NCI-H2029 treated with DMSO at 0.1 percent for 48 hours (cell line): Measurements from ENCODE around the gene PRADC1.
A peak's percentile ranks its signal among the peaks of the same experiment; 100 is the strongest.
"Not testable (repeated sequence)": the region's sequence is repeated elsewhere in the genome, so short reads cannot be mapped to it uniquely, and the experiment has no call there.

ENCODE experiments used
- DNase-seq: peaks from one replicate; lab custom pipeline; 2025; lab: John Stamatoyannopoulos, UW

PRADC1 gene

DNA sequence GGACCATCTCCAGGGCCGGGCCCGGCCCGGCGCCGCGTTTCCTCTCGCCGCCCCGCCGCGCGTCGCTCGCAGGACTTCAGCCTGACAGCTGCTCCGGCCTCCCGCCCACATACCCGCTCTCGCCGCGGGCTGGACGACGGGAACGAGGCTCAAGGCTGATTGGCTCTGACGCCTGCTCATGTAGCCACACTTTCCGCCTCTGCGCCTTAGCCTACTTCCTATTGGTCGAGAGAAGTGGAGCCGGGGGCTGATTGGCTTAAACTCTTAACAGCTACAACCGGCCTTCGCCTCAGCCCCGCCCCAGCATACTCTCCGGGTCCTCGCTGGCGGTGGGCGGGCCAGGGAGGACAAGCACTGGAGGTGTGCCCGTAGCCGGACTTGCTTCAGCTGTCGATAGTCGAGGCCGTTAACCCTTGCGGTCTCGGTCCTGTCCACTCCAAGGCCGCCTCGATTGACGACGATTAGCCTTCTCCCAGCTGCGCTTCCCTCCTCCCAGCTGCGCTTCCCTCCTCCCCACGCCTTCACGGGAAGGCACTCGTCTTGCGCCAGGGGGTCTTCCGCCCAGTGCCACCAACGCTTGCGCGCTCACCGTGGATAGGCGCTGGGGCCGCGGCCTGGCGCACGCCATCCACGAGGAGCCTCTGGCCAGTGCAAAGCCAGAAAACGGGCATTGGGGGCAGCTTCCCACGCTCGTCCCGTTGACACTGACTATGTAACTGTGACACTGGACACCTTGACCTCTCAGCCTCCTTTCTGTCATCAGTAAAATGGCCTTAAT, at the start of gene PRADC1:
TSS of gene PRADC1 (minus strand) at position 86 of the 778 bp plus-strand sequence. CDS start at position 7, 79 bp downstream.
- peak; percentile 92 for DNase-seq

DNA sequence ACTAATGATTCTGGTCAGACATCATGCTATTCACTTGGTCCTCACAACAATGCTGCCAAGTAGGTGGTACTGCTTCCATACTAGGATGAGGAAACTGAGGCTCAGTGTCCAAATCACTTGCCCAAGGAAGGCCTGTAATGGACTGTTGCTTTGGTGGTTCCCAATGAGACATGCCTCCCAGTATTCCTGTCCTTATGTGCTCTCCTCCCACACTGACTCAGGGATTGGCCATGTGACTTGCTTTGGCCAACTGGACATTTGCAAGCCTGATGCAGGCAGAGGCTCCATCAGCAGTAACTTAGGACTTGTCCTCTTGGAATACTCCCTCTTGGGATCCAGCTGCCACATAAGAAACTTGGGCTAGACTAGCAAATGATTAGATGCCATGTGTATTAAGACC, 48.2 kb upstream of the PRADC1 start:
- DNase-seq: no peak

DNA sequence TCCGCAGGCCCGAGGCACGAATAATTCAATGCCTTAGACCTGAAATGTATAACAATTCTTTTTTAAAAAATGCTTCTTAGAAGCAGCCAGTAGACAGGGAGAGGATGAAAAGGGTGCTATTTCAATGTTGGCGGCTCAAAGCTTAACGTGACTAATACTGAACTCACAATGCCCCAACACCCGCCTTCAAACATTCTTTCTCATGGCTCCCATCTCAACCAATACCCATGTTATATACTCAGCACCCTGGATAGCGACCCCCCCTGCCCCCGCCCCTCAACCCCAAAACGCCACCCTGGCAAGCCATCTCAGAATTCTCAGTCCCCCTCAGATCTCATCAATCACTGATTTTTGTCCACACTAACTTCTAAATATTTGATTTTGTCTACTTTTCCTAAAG, 46.8 kb upstream of the PRADC1 start:
- DNase-seq: no peak

DNA sequence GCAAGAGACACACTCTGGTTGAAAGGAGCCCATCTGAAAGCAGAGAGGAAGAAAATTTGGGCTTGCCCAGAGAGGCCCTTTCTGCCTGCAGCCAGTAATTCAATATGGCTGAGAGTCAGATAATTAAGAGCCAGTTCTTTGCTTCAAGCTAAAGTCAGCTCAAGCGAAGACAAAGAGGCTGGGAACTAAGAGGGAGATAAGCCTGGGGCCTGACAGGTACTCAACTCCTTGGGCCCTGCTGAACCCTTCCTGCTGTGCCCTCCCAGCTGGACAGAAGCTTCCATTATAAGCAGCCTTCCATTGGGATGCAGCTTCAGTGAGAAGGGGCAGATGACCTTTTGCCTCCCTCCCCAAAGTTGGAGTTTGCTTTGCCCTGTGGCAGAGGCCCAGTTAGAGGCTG, 39.2 kb upstream of the PRADC1 start:
- DNase-seq: no peak

DNA sequence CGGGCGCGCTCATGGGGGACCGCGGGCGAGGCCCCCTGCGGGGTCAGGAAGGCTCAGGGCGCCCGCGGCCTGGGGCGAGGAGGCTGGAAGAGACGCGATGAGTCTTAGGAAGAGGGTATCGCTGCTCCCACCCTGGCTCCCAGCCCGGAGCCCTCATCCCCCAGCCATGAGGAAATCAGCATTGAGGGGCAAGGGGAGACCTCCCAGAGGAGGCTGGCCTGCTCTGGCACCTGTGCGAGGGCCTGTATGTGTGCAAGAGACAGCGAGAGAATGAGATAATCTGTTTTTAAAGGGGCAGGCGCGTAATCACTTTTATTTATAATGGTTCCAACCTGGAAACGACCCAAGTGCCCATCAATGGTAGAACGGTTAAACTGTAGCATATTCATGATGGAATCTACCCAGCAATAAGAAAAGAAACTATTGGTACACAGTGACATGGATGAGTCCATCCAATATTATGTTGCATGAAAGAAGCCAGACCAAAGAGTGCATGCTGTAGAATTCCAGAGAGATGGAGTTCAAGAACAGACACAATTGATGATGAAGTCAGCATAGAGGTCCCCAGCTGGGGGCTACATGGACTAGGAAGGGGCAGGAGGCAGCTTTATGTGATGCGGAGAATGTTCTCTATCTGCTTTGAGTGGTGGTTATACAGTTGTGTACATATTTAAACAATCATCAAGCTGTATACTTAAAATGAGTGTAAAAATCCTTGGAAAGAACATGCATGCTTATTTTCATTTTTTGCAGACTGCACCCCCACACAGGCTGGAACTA, 36.8 kb upstream of the PRADC1 start:
- DNase-seq: no peak

DNA sequence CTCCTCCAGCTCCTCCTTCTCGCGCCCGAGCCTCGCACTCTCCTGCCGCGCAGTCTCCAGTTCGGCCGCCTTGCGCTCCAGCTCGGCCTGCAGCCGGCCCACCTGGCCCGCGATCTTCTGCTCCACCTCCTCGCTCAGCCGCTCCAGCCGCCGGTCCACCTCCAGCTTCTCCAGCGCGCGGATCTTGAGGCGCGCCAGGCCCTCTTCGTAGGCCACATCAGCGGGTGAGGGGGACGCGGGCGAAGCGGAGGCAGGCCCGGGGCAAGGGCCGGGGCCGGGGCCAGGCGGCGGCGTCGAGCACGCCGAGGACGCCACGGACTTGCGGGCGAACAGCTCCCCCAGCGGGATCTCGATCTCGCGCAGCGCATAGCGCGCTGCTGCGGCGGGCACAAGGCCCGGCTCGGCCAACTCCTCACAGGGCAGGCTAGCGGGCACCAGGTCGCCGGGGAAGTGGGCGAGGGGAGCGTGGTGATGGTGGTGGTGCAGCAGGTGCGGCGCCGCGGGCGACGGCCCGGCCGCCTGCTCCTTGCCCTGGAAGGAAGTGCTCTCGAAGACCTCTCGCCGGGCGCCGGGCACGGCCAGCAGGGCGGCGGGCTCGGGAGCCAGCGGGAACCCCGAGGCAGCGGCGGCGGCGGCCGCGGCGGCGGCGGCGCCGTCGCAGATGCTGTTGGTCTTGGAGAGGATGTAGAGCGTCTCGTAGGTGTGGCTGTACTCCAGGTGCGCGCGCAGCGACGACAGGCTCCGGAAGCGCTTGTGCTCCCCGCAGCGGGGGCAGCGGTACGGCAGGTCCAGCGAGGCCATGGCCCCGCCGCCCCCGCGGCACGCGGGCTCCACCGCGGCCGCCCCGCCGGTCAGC, 36.0 kb upstream of the PRADC1 start:
- peak; percentile 39 for DNase-seq

DNA sequence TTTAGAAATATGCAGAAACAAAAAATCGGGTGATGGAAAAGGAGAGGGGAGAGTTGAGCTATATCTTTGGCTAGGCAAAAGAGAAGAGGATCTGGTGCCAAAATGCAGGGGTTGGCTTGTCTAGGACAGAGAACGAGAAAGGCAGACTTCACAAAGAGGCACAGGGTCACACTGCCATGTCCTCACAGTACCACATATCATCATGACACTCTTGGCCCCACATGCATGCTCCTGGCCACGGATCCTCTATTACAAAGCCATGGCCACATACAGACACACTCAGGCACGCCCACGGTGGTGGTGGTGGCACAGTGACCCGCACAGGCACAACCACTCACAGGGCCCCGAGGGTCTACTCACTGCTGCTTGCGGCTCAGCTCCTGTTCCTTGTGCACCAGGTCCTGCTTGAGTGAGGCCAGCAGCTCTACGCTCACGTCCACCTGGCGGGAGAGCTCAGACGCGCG, 35.4 kb upstream of the PRADC1 start:
- no peak for DNase-seq

DNA sequence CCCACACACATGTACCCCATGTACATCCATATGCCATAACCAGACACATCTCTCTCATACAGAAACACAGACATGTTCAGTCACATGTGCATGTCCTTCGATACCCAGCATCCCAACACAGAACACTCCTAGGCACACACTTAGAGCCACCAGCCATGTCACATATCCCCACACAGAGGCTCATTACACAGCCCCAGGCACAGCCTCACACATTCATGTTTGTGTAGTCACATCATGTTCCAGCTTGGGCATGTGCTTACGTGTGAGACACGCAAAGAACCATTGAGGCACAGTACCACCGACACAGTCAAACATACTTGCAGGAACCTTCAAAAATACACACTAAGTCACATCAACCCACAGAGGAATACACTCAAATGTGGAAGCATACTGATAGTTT, 34.0 kb upstream of the PRADC1 start:
- DNase-seq: no peak

DNA sequence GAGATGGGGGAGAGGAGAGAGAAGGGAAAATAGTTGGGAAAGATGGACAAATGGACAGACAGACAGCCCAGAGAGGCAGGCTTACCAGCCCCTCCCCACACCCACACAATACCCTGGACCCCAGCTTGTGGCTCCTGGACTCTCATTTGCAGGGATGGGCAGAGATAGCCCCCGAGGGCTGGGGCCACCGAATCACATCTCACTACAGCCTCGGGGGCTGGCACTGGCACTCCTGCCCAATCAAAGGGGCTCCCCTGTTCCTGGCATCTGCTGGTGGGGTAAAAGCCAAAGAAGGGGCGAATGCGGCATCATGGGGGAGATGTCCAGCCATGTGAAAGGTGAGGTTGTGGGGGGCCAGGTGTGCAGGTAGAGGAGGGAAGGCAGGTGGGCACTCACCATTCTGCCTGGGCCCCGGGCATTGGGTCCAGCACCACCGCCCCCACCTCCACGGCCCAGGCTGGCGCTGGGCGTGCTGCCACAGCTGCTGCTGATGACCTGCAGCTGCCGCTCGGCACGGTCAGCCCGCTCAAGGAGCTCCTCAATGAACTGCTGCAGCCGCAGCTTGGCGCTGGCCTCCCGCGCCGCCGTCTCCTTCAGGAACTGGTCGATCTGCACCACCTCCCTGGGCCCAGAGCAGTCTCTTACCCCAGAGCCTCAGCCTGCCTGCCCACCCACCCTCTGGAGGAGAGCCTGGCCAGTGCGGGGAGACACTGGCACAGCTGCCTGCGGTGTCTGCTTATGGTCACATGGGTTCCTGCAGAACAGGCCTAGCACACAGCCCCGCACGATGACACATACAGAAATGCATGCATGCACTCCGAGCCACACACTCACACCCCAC, 33.2 kb upstream of the PRADC1 start:
- no peak for DNase-seq

DNA sequence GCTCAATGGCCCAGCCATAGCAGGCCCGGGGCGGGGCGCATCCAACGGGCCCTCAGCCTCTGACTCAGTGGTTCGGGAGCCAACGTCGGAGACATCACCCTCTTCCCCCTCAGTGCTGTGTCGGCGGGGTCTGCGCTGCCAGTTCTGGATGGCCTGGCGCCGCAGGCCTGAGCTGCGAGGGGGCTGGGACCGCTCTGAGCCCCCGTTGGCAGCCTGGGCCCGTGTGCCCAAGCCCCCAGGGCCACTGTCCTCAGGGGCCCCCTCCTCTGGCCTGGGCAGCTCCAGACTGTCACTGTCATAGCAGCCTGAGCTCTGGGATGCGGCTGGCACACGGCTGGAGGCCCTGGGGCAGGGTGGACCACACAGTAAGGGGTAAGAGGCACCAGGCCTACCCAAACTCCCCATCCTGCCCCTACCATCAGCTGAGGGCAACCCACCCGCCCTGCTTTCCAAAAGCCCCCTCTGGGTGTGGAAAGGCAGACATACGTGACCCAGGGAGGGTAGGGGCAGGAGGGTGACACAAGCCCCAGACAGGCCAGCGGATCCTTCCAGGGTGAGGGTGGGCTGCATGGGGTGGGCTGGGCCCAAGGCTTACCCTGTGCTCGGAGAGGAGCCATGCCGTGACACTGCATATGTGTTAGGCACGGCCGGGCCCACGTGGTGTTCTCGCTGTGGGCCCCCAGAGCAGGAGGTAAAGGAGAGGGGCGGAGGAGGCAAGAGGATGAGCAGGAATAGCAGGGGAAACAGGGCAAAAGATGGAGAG, 32.4 kb upstream of the PRADC1 start:
- DNase-seq: no peak

DNA sequence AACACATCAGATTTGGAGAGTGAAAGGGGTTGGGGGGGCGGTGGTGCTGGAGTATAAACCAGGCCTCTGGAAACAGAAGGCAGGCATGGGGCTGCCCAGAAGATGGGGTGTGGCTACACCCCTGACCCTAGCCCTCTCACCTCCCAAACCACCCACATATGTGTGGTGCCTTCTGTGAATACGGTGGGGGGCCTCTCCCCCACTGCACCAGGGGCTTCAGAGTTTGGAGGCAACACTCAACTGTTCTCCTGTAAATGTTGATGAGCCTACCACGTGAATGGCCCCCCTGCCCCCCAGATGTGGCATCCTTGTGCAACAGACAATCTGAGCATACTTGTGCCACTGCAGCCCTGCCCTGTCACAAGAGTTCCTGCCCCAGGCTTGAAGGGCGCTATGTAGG, 31.7 kb upstream of the PRADC1 start:
- DNase-seq: no peak

DNA sequence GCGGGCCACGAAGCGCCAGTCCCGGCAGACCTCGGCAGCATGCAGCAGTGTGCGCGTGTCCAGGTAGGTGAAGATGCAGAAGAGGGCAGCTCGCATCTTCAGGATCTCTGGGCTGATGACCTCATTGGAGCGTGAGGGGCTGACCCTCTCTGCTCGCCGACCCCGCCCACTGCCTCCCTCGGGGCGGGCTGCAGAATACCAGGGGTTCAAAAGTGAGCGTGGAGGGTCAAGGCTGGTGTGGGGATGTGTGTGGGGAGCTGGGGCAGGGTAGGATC, 31.2 kb upstream of the PRADC1 start:
- no peak for DNase-seq

DNA sequence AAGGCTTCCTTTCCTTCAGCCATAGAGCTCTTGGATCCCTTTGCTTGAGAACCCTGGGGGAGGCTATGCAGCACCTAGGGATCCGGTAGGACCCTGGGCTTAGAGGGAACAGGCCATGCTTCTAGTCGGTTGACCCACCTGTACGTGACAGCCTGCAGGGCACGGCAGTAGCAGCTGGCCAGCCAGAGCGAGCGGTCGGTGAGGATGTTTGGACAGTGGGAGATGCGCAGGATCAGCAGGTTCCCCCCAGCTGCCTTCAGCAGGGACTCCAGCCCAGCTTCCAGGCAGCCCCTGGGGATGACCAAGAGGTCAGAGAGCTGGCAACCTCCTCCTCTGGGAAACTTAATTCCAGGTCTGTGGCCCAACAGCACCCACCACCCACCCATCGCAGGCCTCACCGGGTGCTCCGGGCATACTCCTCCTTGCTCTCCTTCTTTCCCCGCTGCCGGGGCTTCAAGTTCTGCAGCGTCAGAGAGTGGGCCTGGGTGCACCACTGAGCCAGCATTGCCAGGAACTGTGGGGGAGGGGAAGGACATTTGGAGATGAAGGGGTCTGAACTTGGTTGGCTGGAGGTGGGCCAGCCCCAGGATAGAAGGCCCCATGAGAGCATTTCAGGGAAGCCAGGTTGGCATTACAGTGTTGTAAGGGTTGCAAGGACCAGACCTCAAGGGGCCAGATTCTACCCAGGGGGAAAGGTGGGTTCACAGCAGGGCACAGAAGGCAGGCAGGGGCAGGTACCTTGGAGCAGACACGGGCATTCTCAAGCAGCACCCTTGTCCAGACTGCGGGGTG, 30.7 kb upstream of the PRADC1 start:
- no peak for DNase-seq

DNA sequence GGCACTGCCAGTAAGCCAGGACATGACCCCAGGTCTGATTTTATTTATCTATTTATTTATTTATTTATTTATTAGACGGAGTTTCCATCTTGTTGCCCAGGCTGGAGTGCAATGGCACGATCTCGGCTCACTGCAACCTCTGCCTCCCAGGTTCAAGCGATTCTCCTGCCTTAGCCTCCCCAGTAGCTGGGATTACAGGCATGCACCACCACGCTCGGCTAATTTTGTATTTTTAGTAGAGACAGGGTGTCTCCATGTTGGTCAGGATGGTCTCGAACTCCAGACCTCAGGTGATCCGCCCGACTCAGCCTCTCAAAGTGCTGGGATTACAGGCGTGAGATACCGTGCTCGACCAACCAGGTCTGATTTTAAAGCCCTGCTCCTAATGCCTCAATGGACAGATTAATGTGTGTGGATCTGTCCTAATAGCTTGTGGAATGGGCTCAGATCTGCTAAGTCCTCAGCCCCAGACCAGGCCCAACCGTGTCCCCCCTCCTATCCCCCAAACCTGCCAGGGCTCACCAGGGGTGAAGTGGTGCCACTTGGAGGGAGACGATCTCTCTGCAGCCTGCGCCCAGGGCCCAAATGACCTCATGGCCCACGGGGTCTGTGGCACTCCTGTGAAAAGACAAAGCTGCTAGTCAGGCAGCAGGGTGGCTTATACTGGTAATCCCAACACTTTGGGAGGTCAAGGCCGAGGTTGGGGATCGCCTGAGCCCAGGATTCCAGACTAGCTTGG, 29.8 kb upstream of the PRADC1 start:
- DNase-seq: not testable (repeated sequence)

DNA sequence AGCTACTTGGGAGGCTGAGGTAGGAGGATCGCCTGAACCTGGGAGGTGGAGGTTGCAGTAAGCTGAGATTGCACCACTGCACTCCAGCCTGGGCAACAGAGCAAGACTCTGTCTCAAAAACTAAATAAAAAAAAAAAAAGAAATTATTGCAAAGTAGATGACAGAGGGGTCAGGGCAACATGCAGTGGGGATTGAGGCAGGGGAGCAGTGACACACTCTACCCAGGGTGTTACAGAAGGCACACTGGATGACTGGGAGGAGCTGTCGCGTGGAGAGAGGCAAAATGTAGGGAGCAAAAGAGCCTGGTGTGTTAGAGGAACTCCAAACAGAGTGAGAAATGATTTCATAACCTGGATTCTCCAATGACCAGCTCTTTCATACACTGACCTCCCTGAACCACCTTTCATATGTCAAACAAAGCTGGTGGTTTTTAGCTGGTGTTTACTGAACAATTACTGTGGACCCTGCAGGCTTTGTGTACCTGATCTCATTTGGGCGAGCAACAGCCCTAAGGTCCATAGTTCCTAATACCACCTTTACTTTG, 29.1 kb upstream of the PRADC1 start:
- DNase-seq: no peak

DNA sequence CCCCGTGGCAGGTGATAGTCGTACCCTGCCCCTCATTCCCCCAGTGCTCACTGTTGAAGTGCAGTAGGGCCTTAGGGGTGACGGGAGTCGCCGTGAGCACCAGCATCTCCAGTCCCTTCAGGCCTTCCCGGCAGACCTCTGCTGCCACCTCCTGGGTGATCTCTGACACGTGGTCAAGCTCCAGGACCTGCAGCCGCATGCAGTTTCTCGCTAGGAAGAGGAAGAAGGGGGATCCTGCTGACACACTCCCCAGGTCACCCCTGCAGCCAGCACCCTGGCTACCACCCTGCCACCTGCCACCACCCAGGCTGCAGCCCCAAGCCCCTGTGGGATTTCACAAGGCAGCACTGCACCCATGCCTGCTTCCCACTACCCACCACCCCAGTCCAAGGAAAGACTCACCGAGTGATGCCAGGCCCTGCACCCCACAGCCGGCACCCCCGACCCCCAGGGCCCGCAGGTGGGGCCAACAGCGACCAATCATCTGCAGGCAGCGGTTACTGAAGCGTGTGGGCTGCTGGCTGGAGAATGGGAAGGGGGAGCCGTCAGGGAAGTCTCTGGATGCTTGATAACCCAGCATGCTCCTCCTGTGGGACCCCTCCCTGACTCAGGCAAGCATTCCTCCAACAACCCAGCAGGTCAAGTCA, 27.4 kb upstream of the PRADC1 start:
- DNase-seq: no peak

DNA sequence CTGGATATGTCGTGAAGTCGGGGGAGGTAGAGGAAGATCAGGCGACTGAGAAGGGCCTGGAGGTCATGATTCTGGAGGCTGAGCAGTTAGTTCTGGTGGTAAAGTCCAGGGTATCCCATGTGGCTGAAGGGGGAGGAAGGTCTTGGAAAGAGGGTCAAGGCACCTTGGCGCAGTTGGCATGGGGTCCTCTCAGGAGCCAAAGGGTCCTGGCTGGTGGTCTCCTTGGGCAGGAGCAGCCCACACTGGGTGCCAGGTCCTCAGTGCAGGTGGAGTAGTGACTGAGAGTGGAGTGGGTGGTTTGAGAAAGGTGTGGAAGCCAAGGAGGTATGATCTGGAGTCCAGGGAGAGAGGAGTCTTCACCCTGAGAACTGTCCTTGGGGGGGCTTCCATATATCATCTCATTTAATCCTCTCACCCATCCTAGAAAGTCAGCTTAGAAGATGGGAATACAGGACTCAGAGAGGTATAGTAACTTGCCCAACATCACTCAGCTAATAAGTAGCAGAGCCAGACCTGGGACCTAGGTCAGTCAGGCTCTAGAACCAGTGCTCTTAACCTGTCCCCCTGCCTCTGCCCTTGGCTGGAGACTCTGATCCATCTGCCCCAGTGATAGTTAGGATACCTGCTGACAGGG, 26.8 kb upstream of the PRADC1 start:
- no peak for DNase-seq

DNA sequence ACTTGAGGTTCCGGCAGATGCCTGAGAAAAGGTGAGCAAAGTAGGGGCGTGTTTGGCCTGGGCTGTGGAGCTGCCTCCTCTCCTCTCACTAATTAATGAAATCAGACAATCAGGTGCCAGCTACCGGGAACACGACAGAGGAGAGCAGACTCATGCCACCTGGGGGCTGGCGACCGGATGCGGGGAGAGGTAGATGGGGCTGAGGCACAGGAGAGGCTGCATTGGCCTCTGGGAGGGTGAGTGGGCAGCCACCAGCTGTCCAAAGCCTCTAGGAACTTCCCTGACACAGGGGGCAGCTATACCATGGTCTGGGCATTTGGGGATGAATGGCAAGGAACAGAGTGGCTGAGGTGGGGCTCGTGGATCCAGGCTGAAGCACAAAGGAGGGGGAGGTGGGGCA, 26.2 kb upstream of the PRADC1 start:
- no peak for DNase-seq
